GM19395 (cell line): ENCODE measurements around the gene POLR3A.
"Not testable (repeated sequence)": the region's sequence is repeated elsewhere in the genome, so short reads cannot be mapped to it uniquely, and the experiment has no call there.

Experiments used
- ATAC-seq: cut with Tn5 transposase; IDR thresholded peaks from one replicate; pipeline ENCODE4 v1.9.1; 2021; ENCODE audit warnings: mild to moderate bottlenecking, moderate library complexity; ENCODE audit not compliant: unreplicated experiment

POLR3A gene

DNA sequence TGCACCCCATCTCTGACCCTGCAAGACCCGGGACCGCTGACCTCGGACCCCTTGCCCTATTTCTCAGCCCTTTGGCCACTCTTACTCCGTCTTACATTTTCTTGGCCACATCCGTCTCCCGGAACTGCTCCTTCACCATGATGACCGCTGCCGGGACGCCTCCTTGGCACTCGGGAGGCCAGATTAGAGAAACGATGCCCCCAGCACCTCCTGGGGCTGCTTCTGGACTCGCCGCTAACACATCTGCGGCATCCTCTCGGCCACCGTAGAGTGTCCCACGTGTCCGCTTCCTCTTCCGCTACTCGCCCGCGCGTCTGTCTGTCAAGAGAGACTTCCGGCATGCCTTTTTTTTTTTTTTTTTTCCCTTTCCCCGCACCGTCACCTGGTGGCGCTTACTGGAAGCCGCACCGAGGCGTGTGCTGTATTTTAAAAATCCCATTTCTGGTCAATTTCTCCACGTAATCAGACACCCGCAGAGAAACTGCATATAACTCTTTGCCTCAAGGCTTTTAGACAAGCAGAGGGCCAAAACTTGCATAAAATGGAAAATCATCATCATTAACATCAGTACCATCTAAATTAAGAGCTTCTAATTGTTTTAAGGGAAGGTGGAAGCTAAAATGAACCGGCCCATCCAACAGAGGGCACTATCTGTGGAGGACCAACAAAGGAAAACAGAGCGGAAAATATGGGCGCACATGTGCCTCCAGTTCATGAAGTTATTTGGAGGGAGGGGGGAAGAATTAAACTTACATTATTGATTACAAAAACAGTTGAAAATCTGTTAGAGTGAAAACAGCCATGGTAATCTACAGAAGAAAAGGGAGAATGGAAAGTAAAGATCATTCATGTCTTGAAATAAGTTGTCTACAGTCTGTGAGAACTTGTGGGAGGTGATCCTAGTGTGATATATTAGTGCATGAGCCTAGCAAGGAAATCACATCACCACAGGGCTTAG lies at the start of gene POLR3A:
TSS of gene POLR3A (minus strand) at position 247 of the 958 bp plus-strand sequence. CDS start at position 139, 108 bp downstream.
- peak; percentile 66 for ATAC-seq

DNA sequence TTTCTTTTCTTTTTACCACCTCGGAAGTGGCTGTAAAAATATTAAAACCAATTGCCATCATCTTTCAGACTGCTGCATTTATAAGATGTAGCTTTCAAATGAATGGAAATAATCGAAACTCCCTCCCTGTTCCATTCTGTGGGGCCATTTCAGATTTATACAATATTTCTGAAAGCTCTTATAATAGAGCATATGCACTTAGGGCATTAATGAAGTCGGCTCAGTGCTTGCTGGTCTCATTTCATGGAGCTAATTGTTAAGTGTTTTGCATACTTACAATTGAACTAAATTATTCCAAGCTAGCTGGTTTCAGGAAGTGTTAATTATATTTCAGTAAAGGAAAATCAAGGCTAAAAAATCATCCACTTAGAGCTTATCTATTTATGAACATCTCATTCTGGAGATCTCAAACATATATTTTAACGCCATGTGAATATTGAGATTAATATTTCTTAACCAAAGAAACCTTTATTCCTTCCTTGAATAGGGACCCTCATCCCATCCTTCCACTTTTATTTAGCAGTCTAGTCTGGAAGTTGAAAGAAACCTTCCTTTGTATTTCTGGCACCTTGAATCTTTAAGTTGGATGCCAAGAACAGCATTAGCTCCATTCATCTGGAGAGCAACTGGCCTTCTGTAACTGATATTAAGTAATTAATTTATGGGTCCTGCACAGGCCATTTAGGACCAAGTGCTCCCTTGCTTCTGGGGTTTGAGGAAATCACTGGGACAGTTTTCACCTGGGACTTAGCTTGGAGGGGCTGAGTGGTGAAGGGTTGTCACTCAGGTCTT lies 49.4 kb upstream of the POLR3A start:
- ATAC-seq, result no peak

DNA sequence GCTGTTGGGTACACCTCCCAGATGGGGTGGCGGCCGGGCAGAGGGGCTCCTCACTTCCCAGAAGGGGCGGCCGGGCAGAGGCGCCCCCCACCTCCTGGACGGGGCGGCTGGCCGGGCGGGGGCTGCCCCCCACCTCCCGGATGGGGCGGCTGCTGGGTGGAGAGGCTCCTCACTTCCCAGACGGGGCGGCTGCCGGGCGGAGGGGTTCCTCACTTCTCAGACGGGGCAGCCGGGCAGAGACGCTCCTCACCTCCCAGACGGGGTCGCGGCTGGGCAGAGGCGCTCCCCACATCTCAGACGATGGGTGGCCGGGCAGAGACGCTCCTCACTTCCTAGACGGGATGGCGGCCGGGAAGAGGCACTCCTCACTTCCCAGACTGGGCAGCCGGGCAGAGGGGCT lies 46.5 kb upstream of the POLR3A start:
- not testable (repeated sequence) for ATAC-seq

DNA sequence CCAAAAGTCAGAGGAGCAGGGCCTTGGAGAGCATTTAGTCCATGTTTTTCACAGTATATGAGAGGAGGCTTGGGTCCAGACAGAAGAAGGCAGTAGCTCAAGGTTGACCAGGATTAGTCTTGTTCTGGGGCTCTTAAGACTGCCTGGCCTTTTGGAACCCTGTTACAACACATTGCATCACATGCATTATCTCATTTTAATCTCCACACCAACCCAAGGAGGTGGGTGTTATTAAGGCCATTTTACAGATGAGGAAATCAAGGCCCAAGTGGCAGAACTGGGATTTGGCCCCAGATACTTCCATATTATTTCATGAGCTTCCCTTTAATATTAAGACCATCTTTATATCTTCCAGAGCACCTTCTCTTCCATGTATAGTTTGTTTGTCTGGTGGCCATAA lies 43.2 kb upstream of the POLR3A start:
- no peak for ATAC-seq

DNA sequence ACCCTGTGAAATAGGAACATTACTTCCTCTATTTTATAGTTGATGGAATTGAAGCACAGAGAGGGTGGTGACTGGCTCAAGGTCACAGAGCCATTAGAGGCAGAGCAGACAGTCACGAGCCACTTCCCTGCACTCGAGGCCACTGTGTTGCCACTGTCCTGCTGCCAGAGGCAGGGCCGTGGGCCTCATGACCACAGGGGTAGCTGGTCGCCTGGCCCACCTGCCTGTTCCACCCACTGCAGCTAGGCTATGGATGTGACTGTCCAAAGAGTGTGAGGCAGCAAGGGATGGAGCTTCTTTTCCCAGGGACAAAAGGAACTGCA lies 42.5 kb upstream of the POLR3A start:
- no peak for ATAC-seq

DNA sequence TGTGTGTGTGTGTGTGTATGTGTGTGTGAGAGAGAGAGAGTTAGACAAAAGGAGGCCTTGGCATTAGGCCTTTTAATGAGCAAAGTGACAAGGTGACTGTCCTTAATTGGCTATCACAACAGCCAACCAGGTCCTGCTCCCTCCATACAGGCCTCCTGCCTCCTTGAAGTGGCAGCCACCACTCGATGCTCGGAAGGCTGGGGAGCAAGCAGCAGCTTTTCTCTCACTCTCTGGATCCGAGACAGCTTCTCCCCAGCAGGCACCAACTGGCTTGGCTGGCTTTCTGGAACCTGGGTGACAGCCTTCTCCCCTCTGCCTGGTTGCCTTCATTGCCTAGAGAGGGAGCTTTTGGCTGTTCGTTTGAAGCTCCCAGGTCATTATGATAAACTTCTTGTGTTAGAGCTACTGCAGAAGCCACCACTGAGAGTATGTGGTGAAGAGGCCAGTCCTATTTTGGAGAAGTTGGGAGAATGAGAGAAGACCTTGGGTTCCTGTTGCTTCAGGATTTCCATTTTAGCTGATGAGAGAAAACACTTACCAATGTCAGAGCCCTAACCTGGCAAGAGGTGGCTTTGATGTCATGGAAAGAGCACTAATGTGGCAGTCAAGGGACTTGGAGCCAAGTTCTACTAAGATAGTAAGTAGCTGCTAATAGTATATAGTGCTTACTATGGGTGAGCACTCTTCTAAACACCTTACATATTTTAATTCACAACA lies 42.0 kb upstream of the POLR3A start:
- no peak for ATAC-seq

DNA sequence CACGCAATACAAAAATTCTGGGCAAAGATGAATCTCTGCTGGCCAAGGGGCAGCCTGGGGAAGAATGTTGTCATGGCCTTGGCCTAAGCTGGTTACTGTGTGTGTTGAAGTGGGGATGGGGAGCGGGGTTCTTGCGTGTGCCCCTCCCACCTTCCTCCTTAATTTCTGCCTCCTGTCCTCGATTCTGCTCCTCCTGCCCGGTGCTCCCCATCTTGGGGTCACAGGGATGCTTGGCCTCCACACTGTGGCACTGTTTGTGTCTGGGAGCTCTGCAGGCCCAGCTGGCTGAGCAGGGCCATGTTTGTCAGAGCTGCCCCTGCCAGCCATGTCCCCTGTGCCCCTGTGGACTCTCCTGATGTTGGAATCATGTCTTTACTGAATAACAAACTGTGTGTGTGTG lies 41.4 kb upstream of the POLR3A start:
- no peak for ATAC-seq

DNA sequence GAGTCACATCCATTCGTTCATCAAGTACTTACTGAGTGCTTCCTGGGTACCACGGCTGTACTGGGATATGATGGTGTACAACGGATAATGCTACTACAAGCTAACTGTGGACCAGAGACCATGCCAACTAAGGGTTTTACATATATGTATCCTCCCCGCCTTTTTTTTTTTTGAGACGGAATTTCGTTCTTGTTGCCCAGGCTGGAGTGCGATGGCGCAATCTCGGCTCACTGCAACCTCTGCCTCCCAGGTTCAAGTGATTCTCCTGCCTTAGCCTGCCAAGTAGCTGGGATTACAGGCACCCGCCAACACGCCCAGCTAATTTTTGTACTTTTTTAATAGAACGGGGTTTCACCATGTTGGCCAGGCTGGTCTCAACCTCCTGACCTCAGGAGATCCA lies 40.7 kb upstream of the POLR3A start:
- not testable (repeated sequence) for ATAC-seq

DNA sequence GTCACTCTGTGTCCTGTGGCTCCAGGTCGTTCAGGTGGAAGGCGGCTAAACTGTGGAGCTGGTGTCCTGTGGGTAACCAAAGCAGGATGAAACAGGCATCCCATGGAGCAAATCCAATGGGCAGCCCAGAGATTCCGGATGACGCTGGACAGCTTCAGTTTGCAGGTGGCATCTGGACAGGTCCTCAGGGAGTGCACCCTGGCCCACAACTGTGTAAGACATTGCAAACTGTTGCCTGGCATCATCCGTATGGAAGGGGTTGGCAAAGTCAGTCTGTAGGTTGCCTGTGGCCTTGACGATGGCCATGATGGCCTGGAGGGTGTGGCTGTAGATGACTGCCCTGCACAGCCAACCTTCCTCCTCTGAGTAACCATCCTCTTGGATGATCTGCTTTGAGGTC lies 39.8 kb upstream of the POLR3A start:
- no peak for ATAC-seq

DNA sequence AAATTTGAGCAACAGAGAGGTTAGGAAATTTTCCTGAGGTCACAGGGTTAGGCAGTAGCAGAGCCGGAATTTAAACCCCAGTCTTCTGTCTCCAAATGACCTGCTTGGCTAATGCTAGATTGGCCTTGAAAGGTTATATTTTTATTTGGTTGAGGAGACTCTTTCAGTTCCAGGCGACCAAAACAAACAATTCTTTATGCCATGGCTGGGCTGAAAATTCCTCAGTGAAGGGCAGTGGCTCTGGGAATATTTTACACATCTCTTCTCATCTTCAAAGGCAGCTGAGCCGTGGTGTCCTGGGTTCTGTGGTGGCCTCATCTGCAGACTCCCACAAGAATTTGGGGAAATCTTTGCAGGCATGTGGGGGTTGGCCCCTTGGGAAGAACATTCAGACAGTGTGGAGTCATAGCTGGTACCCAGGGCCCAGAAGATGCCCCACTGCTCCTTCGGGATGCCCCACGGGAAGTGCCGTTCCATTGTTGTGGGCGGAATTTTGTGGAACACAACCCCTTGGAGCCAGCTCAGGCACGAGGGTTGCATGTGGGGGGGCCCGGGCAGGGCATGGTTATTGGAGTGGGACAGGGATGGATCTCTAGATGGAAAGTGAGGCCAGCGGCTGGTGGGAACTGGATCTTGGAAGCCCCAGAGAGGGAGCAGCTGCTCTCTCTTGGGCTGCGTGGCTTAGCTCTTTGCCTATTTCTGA lies 37.6 kb upstream of the POLR3A start:
- ATAC-seq, result no peak

DNA sequence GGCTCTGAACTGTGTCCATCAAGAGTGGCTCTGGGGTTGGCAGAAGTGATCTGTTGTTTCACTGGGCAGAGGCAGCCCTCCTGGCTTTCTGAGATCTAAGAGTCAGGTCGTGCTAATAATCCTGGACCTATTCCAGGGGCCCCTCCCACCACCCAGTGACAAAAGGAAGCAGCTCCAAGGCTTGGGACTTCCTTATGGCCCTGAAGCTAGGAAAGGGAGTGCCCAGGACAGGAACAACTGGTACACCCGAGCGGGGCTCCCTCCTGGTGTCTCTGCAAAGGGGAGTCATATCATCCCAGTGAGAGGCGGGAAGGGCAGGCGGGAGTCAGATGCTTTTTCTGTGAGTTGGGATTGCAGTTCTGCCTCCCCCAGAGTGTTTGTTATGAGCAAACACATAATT lies 36.7 kb upstream of the POLR3A start:
- ATAC-seq, result no peak

DNA sequence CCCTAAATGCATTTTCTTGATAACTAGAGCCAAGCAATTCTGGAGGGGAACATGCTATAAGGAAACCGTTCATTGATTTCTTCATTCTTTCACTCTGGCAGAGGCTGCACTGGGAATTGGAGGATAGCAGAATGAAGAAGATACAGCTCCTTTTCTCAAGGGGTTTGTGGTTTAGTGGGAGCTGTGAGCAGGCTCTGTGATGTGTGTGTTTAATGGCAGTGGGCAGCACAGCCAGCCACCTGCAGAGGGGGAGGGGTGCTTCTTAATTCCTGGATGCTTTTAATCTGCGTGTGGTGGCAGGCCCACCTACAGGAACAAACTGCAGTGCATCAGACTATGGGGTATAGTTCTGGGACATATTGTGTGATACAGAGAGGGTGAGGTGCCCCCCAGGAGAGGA lies 36.3 kb upstream of the POLR3A start:
- no peak for ATAC-seq

DNA sequence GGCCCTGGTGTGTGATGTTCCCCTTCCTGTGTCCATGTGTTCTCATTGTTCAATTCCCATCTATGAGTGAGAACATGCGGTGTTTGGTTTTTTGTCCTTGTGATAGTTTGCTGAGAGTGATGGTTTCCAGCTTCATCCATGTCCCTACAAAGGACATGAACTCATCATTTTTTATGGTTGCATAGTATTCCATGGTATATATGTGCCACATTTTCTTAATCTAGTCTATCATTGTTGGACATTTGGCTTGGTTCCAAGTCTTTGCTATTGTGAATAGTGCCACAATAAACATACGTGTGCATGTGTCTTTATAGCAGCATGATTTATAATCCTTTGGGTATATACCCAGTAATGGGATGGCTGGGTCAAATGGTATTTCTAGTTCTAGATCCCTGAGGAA lies 35.6 kb upstream of the POLR3A start:
- not testable (repeated sequence) for ATAC-seq

DNA sequence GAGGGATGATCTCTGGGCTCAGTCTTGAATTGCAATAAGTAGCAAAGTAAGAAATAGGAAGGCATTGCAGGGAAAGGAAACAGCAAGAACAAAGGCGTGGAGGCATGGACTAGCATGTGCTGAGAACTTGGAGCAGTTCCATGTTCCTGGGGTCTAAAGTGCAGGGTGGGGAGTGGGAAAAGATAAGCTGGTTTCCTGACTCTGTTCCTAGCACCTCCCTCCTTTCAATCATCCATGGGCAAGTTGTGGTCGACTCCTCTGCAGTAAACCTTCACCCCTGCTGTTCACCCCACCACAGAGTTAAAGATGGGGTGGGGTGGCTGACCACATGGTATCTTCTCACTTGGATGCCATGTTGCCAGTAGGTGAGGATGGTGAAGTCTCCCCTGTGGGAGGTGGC lies 33.9 kb upstream of the POLR3A start:
- ATAC-seq, result no peak

DNA sequence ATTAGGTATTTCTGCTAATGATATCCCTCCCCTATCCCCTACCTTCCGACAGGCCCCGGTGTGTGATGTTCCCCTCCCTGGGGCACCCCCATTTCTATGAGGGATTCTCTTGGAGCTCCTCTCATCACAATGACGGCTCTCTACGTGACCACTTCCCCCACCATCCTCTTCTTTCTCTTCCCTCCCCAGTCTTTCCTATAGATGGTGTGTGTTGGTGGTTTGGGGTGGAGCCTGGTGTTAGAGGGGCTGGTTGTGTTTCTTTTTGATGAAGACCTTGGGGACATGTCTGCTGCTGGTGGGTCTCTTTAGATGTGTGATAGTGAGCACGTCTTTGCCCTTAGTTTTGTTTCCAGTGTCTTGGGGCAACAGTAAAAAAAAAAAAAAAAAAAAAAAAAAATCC lies 33.0 kb upstream of the POLR3A start:
- no peak for ATAC-seq

DNA sequence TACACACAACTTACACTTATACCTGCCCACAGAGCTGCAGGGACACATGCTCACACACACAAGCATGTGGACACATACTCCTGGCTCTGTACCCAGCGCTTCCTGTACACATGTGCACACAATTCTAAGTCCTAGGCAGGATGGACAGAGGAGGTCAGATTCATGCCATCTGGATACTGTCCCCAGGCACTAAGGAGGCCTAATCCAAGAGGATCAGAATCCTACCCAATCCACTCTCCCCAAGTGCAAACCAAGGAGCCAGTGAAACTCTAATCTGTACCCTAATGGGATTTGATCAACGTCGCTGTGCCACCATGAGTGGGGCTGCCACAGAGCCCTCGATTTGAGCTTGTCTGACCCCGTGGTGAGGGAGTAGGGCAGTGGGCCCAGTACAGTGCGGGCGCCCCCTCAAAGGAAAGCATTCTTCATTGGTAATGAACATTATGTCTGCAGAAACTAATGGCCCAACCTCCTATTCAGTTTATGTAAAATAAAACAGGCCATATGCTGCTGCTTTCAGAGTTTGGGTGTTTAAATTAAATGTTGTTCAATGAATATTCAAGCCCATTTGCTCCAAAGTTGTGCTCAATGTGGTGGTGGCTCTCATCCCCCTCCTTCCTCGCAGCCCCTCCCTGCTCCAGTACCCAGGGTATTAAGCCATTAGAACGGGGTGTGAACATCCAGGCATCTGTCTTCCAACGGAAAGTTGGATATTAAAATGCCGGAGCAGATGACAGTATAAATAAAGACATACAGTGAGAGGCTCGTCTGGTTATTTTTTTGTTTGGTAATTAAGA lies 30.8 kb upstream of the POLR3A start:
- ATAC-seq, result no peak

DNA sequence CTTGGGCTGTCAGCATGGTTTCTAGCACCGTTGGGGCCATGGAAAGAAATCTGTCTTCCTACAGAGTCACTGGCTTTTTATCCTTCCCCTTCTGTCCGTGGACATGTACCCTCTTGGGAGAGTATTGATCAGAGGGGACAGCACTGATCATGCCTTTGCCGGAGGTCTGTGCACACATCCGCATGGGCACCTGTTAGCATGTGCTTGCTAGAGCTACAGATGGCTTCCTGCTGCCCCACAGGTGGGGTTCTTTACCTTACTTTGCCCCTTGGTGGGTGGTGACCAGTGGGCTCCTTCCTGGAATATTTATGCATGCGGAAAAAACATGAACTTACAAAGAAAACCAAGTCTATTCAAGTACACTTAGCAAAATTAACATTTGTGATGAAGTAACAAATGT lies 29.2 kb upstream of the POLR3A start:
- ATAC-seq, result no peak

DNA sequence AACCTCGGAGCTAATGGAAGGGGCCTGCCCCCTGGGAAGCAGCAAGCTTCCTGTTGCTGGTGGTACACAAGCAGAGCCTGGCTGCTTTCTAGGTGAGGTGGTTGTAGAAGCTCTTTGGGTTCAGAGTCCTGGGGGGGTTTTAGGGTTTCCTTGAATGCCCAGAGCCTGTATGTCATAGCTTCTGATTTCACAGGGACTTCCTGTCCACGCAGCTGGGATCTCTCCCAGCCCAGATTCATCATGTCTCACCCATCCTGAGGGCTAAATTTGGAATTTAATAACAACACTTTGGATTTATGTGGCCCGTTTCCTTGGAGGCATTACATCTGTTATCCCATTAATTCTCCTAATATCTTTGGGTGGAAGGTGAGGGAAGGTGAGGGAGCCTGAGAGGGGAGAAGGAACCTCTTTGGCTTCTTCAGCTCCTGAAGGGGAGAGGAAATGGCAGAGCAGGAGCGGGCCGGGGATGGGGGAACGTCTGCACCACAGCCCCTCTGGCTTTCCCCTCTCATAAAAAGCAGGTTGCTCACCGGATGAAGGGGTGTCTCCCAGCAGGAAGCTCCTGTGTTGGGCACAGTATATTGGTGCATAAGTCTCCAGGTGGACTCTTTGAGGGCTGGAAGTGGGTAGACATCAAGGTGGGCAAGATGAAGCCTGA lies 24.0 kb upstream of the POLR3A start:
- ATAC-seq, result no peak

DNA sequence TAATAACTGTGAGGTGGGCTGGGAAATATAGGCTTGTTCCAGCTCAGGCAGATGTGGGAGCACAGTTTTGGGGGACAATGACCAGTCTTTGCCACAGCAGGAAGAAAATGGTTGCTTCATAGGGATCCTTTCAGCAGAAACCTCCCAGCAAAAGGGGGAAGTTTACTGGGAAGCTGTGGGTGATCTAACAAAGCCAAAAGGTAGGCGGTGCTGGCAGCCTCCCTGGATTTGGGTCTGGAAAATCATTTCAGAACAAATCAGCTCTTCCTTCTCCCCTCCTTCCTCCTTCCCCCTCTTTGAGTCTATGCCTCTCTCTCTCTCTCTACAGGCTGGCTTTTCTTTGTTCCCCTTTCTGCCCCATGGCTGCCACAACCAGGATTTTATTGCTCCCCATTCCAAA lies 20.5 kb upstream of the POLR3A start:
- no peak for ATAC-seq
